Body of pancreas (tissue), 4 donors: ENCODE data around the gene SLC9A7.

Experiments used
- CTCF ChIP-seq, 7 experiments: fragments of 450-650 bp in 4 of 7; fragments of 200-600 bp in 3 of 7; sonication (generic) in 3 of 7; IDR thresholded peaks; one replicate each; pipeline ENCODE4 v1.5.1; 2016 to 2019; ENCODE audit warnings: antibody characterized with exemption in 7 of 7
- POLR2A ChIP-seq, 3 donors: fragments of 450-650 bp; IDR thresholded peaks; one replicate each; pipeline ENCODE4 v1.6.1; 2016; ENCODE audit warnings: antibody characterized with exemption in 3 of 3, mild to moderate bottlenecking in 2 of 3

- TF ChIP-seq CTCF (IDR thresholded peaks at IDR 0.05) = no peak
- TF ChIP-seq POLR2A (IDR thresholded peaks at IDR 0.05) = no peak
Measured at GRCh38 chrX:46803140-46803539, 44.2 kb upstream of the SLC9A7 start.
